Memory B cell (primary cell): Measurements from ENCODE around the gene ADCY10.
A peak's percentile ranks its signal among the peaks of the same experiment; 100 is the strongest.
"Not testable (repeated sequence)": the region's sequence is repeated elsewhere in the genome, so short reads cannot be mapped to it uniquely, and the experiment has no call there.

Experiments used
- ATAC-seq: fragments of 150-1000 bp; cut with Tn5 transposase; 2 replicates; pipeline ENCODE4 v1.10.0; 2021; ENCODE audit warnings: low read depth, mild to moderate bottlenecking, moderate library complexity
- DNase-seq, 2 donors: peaks; one replicate each; pipeline ENCODE4 v3.0.0; 2022; ENCODE audit warnings: low spot score in 2 of 2
- H3K27ac Mint-ChIP-seq: one replicate; pipeline ENCODE4 v1.8.0; 2022; ENCODE audit warnings: mild to moderate bottlenecking, moderate library complexity, mixed read lengths
- H3K27me3 Mint-ChIP-seq: one replicate; pipeline ENCODE4 v1.8.0; 2022; ENCODE audit warnings: mixed read lengths
- H3K36me3 Mint-ChIP-seq: one replicate; pipeline ENCODE4 v1.8.0; 2022; ENCODE audit warnings: mild to moderate bottlenecking, mixed read lengths
- H3K4me1 Mint-ChIP-seq: one replicate; pipeline ENCODE4 v1.8.0; 2022; ENCODE audit warnings: mixed read lengths
- H3K4me3 Mint-ChIP-seq: one replicate; pipeline ENCODE4 v1.8.0; 2022; ENCODE audit warnings: mild to moderate bottlenecking, moderate library complexity, mixed read lengths
- H3K9me3 Mint-ChIP-seq: one replicate; pipeline ENCODE4 v1.8.0; 2022; ENCODE audit warnings: mixed read lengths

ADCY10 gene

GRCh38 chr1:167832693-167833092 is 81.2 kb downstream of the ADCY10 start:
- DNase-seq, result no peak
- Mint-ChIP-seq H3K4me1 (peaks cover 4% of the 10 kb centered on the region), H3K27me3 (no peaks in the 10 kb centered on the region)

GRCh38 chr1:167830668-167831067 is 83.3 kb downstream of the ADCY10 start:
- not testable (repeated sequence) for H3K4me3 Mint-ChIP-seq, H3K27me3 Mint-ChIP-seq, DNase-seq, H3K9me3 Mint-ChIP-seq, H3K36me3 Mint-ChIP-seq, H3K4me1 Mint-ChIP-seq, ATAC-seq, H3K27ac Mint-ChIP-seq

More at GRCh38 chr1:167832693-167833092, 81.2 kb downstream of the ADCY10 start:
- Mint-ChIP-seq H3K4me3 (no peak overlapping the region), H3K9me3 (no peaks in the 10 kb centered on the region), H3K27ac (no peak overlapping the region), H3K36me3 (no peaks in the 10 kb centered on the region)
- no peak for ATAC-seq

GRCh38 chr1:167829868-167830267 is 84.1 kb downstream of the ADCY10 start:
- Mint-ChIP-seq H3K27ac (no peak overlapping the region), H3K9me3 (no peaks in the 10 kb centered on the region), H3K4me3 (no peak overlapping the region), H3K36me3 (no peaks in the 10 kb centered on the region), H3K27me3 (no peaks in the 10 kb centered on the region), H3K4me1 (peaks cover 4% of the 10 kb centered on the region)
- DNase-seq, result no peak
- ATAC-seq, result no peak

- Mint-ChIP-seq H3K9me3 (no peaks in the 10 kb centered on the region), H3K4me3 (no peak overlapping the region), H3K4me1 (no peaks in the 10 kb centered on the region), H3K27me3 (peaks cover 3% of the 10 kb centered on the region), H3K27ac (no peak overlapping the region), H3K36me3 (no peaks in the 10 kb centered on the region)
- ATAC-seq, result no peak
- no peak for DNase-seq
Measured at GRCh38 chr1:167826127-167826526, 87.8 kb downstream of the ADCY10 start.

GRCh38 chr1:167825419-167826079 is 88.4 kb downstream of the ADCY10 start:
- H3K27ac Mint-ChIP-seq, result no peak overlapping the region
- H3K9me3 Mint-ChIP-seq, result no peaks in the 10 kb centered on the region
- no peaks in the 10 kb centered on the region for H3K4me1 Mint-ChIP-seq
- peaks cover 7% of the 10 kb centered on the region for H3K27me3 Mint-ChIP-seq
- H3K4me3 Mint-ChIP-seq, result no peak overlapping the region
- H3K36me3 Mint-ChIP-seq, result no peaks in the 10 kb centered on the region
- DNase-seq, result no peak
- no peak for ATAC-seq

- DNase-seq (no peak), ATAC-seq (no peak)
- peaks cover 10% of the 10 kb centered on the region for H3K27me3 Mint-ChIP-seq
- peaks cover 5% of the 10 kb centered on the region for H3K4me1 Mint-ChIP-seq
- H3K27ac Mint-ChIP-seq, result no peak overlapping the region
- H3K9me3 Mint-ChIP-seq, result no peaks in the 10 kb centered on the region
- H3K36me3 Mint-ChIP-seq, result no peaks in the 10 kb centered on the region
- no peak overlapping the region for H3K4me3 Mint-ChIP-seq
Measured at GRCh38 chr1:167824163-167824794, 89.7 kb downstream of the ADCY10 start.

GRCh38 chr1:167821969-167822685 is 91.8 kb downstream of the ADCY10 start:
- ATAC-seq (no peak), DNase-seq (no peak)
- Mint-ChIP-seq H3K36me3 (no peaks in the 10 kb centered on the region), H3K4me3 (no peak overlapping the region), H3K9me3 (no peaks in the 10 kb centered on the region), H3K27me3 (peaks cover 10% of the 10 kb centered on the region), H3K27ac (no peak overlapping the region), H3K4me1 (peaks cover 5% of the 10 kb centered on the region)

- no peak overlapping the region for H3K27ac Mint-ChIP-seq
- DNase-seq (no peak), ATAC-seq (no peak)
- peaks cover 10% of the 10 kb centered on the region for H3K27me3 Mint-ChIP-seq
- peaks cover 5% of the 10 kb centered on the region for H3K4me1 Mint-ChIP-seq
- H3K4me3 Mint-ChIP-seq, result no peak overlapping the region
- H3K36me3 Mint-ChIP-seq, result no peaks in the 10 kb centered on the region
- no peaks in the 10 kb centered on the region for H3K9me3 Mint-ChIP-seq
Measured at GRCh38 chr1:167821356-167821685, 92.6 kb downstream of the ADCY10 start.

- H3K27me3 Mint-ChIP-seq, result peaks cover 10% of the 10 kb centered on the region
- DNase-seq (no peak), ATAC-seq (no peak)
- H3K9me3 Mint-ChIP-seq, result peaks cover 1% of the 10 kb centered on the region
- no peak overlapping the region for H3K27ac Mint-ChIP-seq
- H3K4me3 Mint-ChIP-seq, result peak overlapping the region; percentile 21
- H3K36me3 Mint-ChIP-seq, result peaks cover 2% of the 10 kb centered on the region
- peaks cover 5% of the 10 kb centered on the region for H3K4me1 Mint-ChIP-seq
Measured at GRCh38 chr1:167820684-167821355, 93.1 kb downstream of the ADCY10 start.

GRCh38 chr1:167819849-167820683 is 93.9 kb downstream of the ADCY10 start:
- ATAC-seq, result peak; percentile 45
- DNase-seq, result peak in 1 of 2 donors; percentile 18
- Mint-ChIP-seq H3K27ac (no peak overlapping the region), H3K4me1 (peaks cover 5% of the 10 kb centered on the region), H3K9me3 (peaks cover 6% of the 10 kb centered on the region), H3K27me3 (peaks cover 10% of the 10 kb centered on the region), H3K36me3 (peaks cover 6% of the 10 kb centered on the region), H3K4me3 (peak overlapping the region; percentile 61)

GRCh38 chr1:167815650-167816049 is 98.3 kb downstream of the ADCY10 start:
- no peak overlapping the region for H3K27ac Mint-ChIP-seq
- DNase-seq (no peak), ATAC-seq (no peak)
- H3K4me3 Mint-ChIP-seq, result no peak overlapping the region
- H3K9me3 Mint-ChIP-seq, result peaks cover 22% of the 10 kb centered on the region
- peaks cover 17% of the 10 kb centered on the region for H3K36me3 Mint-ChIP-seq
- peaks cover 5% of the 10 kb centered on the region for H3K4me1 Mint-ChIP-seq
- peaks cover 4% of the 10 kb centered on the region for H3K27me3 Mint-ChIP-seq

- peaks cover 2% of the 10 kb centered on the region for H3K27me3 Mint-ChIP-seq
- no peaks in the 10 kb centered on the region for H3K4me1 Mint-ChIP-seq
- ATAC-seq (no peak), DNase-seq (no peak)
- H3K27ac Mint-ChIP-seq, result no peak overlapping the region
- peaks cover 17% of the 10 kb centered on the region for H3K36me3 Mint-ChIP-seq
- peaks cover 22% of the 10 kb centered on the region for H3K9me3 Mint-ChIP-seq
- no peak overlapping the region for H3K4me3 Mint-ChIP-seq
Measured at GRCh38 chr1:167812972-167813371, 101.0 kb downstream of the ADCY10 start.

- DNase-seq, result no peak
- peaks cover 13% of the 10 kb centered on the region for H3K4me1 Mint-ChIP-seq
- no peak overlapping the region for H3K27ac Mint-ChIP-seq
Measured at GRCh38 chr1:167808690-167809089, 105.2 kb downstream of the ADCY10 start.

More at GRCh38 chr1:167808690-167809089, 105.2 kb downstream of the ADCY10 start:
- Mint-ChIP-seq H3K4me3 (no peak overlapping the region), H3K9me3 (peaks cover 13% of the 10 kb centered on the region), H3K36me3 (peaks cover 11% of the 10 kb centered on the region), H3K27me3 (peaks cover 2% of the 10 kb centered on the region)
- ATAC-seq, result no peak
